Measurements from ENCODE around the gene PLIN5.

The PLIN5 gene

DNA sequence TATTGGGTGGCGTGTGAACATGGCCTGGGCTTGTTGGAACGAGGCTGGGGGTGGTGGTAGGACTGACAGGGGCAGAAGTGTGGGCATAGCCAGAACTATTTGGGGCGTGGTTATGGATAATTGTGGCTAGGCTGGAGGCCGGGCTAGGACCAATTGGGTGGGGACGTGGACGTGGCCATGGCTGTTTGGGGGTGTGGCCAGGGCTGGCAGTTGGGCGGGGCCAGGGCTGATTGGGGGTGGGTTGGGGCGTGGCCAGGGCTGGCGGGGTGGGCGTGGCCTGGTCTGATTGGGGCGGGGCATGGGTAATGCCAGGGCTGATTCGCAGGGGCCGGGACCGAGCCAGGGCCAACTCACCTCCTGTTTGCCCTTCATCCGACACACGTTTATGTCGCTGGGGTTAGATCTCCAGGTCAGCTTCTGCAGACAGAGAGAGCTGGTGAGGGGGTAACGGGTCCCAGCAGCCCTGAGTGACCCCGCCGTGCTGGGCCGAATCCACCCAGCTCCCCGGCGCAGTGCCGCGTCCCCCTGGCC lies 21.6 kb upstream of the PLIN5 start:
- TF ChIP-seq, protein P1, sequence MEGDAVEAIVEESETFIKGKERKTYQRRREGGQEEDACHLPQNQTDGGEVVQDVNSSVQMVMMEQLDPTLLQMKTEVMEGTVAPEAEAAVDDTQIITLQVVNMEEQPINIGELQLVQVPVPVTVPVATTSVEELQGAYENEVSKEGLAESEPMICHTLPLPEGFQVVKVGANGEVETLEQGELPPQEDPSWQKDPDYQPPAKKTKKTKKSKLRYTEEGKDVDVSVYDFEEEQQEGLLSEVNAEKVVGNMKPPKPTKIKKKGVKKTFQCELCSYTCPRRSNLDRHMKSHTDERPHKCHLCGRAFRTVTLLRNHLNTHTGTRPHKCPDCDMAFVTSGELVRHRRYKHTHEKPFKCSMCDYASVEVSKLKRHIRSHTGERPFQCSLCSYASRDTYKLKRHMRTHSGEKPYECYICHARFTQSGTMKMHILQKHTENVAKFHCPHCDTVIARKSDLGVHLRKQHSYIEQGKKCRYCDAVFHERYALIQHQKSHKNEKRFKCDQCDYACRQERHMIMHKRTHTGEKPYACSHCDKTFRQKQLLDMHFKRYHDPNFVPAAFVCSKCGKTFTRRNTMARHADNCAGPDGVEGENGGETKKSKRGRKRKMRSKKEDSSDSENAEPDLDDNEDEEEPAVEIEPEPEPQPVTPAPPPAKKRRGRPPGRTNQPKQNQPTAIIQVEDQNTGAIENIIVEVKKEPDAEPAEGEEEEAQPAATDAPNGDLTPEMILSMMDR (conservative IDR thresholded peaks at IDR 0.05; ENCODE audit: low read depth, low read length) = no peak
- H3K4me3 ChIP-seq (ENCODE audit: low read depth, low read length) = no peak overlapping the region
- no peak for DNase-seq (ENCODE audit: low read depth)

- DNase-seq (ENCODE audit: low read depth) = no peak
- TF ChIP-seq, protein P1 (conservative IDR thresholded peaks at IDR 0.05; ENCODE audit: low read depth, low read length) = no peak
- no peak overlapping the region for H3K4me3 ChIP-seq (ENCODE audit: low read depth, low read length)
These were observed 20.9 kb upstream of the PLIN5 start for GRCh38 chr19:4555657-4556561.

DNA sequence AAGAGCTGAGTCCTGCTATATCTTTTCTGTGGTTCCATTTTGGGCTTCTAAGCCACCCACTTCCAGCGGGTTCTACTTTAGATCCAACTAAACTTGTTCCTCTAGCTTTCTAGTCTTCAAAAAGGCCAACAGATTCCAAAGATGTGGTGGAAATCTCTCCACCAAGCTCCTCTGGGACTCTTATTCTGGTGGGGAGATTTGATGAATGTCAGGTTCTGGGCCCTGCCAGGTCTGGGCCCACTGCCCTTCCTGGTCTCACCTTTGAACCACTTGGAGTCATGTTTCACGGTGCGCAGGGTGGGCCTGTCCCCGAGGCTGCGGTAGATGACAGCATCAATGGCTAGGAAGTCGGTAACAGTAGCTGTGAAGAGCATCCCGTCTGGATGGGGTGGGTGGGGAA lies 19.7 kb upstream of the PLIN5 start:
- no peak for DNase-seq (ENCODE audit: low read depth)
- TF ChIP-seq, protein P1 (conservative IDR thresholded peaks at IDR 0.05; ENCODE audit: low read depth, low read length) = no peak
- H3K4me3 ChIP-seq (ENCODE audit: low read depth, low read length) = no peak overlapping the region

GRCh38 chr19:4553775-4554174 lies 18.8 kb upstream of the PLIN5 start:
- no peak overlapping the region for H3K4me3 ChIP-seq (ENCODE audit: low read depth, low read length)
- TF ChIP-seq, protein P1 (conservative IDR thresholded peaks at IDR 0.05; ENCODE audit: low read depth, low read length) = no peak
- DNase-seq (ENCODE audit: low read depth) = no peak

- DNase-seq (ENCODE audit: low read depth) = no peak
- TF ChIP-seq, protein P1 (conservative IDR thresholded peaks at IDR 0.05; ENCODE audit: low read depth, low read length) = no peak
- H3K4me3 ChIP-seq (ENCODE audit: low read depth, low read length) = no peak overlapping the region
These were observed 18.2 kb upstream of the PLIN5 start for GRCh38 chr19:4553092-4553695.

DNA sequence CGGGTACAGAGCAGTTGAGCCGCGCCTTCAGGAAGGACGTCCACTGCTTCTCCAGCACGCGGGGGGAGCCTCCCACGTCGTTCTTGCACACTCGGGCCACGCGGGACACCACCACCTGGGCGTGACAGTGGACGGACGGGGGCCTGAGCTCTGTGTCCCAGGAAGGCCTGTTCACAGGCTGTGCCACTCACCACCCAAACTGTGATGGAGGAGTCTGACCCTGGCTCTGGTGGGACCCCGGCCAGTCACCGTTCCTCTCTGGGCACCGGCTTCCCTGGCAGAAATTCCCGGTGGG lies 17.4 kb upstream of the PLIN5 start:
- H3K4me3 ChIP-seq (ENCODE audit: low read depth, low read length) = no peak overlapping the region
- TF ChIP-seq, protein P1 (conservative IDR thresholded peaks at IDR 0.05; ENCODE audit: low read depth, low read length) = no peak
- no peak for DNase-seq (ENCODE audit: low read depth)
